GM19043 (cell line): Measurements from ENCODE around the gene NEURL1.
A peak's percentile ranks its signal among the peaks of the same experiment; 100 is the strongest.
"Not testable (repeated sequence)": the region's sequence is repeated elsewhere in the genome, so short reads cannot be mapped to it uniquely, and the experiment has no call there.

ENCODE experiments used
- ATAC-seq: cut with Tn5 transposase; IDR thresholded peaks from one replicate; pipeline ENCODE4 v1.9.1; 2021; ENCODE audit warnings: low read depth; ENCODE audit not compliant: unreplicated experiment

NEURL1 gene

DNA sequence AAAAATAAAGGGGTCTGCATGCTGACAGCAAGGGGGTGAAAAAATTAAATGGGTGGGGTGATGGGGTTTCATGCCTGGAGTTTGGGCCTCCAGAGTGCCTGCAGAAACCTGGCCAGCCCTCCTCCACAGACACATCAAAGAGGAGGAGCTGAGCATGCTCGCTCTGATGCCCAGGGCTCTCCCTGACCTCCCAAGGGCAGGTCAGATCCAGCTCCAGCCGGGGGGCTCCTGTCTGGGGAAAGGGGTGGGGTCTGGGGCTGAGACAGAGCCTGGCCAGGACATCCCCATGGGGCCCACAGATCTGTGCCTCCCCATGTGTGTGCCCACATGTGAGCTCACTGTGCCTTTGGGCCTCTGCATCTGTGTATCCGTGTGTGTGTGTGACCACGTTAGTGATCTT, 33.9 kb upstream of the NEURL1 start:
- no peak for ATAC-seq

DNA sequence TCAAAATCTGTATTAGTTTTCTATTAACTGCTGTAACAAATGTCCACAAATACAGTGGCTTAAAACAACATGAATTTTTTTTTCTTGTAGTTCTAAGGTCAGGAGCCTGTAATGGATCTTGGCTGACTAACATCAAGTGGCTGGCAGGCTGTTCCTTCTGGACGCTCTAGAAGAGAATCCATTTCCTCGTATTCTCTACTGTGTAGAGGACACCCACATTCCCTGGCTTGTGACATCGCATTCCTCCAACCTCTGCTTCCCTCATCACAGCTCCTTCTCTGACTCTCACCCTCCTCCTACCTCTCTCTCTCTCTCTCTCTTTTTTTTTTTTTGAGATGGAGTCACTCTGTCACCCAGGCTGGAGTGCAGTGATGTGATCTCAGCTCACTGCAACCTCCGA, 30.0 kb upstream of the NEURL1 start:
- ATAC-seq, result no peak

DNA sequence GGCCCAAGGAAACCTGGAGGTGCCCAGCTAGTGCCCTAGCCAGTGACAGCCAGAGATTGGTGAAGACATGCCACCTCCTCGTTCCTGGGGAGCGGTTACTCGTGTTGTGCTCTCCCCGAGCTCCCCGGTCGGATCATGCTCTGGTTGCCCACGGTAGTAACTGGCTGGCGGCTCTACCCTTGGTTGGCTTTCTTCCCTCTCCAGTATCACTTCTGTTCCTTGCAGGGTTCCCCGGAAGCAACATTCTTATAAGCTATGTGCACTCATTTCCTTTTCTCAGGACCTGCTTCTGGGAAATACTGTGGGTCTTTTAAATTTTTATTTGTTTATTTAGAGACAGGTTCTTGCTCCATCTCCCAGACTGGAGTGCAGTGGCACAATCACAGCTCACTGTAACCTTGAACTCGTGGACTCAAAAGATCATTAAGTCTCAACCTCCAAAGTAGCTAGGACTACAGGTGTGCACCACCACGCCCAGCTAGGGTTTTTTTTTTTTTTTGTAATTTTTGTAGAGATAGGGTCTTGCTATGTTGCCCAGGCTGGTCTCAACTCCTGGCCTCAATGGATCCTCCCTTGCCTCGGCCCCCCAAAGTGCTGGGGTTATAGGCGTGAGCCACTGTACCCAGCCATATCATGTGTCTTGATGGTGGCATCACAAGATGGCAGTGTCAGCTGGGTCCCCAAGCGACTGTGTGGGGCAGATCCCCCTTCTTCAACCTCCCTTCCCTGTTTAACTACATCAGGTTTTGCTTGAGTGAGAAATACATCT, 27.9 kb upstream of the NEURL1 start:
- ATAC-seq, result no peak

DNA sequence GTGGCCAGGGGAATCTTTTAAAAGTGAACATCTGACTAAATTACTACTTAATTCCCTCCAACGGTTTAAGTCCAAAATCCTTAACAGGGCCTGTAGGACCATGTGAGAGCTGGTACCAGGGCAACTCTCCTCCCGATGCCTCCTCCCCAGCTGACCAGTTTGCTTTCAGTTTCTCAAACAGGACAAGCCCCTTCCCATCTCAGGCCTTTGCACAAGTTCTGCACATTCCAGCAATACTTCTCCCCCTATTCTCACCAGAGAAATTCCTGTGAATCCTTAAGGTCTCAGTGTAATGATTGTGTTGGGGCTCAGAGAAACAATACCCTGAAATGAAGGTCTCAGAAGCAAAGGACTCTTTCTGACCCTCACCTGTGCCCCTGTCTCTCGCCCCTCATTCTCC, 26.8 kb upstream of the NEURL1 start:
- no peak for ATAC-seq

DNA sequence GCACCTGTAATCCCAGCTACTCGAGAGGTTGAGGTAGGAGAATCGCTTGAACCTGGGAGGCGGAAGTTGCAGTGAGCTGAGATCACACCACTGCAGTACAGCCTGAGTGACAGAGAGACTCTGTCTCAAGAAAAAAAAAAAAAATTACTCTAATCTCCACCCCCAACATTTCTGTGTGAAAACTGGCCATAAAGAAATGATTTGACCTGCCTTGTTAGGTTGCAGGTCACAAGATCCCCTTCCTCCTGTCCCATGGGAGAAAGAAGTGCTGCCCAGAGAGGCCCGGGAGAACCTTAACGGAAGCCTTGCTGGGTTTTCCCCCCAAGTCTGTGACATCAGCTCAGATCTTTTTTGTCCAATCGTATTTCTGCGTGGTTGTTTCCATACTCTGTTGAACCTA, 26.1 kb upstream of the NEURL1 start:
- ATAC-seq, result no peak

DNA sequence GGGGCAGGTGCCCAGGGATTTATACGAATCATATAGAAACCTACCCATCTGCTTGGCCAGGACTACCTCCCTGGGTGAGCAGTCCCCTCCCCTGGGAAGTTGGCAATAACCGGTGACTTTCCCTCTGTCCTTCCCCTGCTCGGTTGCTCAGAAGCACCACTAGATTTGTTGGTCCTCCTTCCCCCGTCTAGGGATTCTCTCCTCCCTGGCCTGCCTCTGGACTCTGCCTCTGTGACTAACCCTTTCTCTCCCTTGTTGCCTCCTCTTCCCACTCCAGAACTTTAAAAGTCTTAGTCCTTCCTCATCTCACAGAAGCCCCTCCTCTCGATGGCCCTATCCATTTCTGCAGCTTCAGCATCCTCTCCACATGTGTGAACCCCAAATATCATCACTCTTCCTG, 24.3 kb upstream of the NEURL1 start:
- no peak for ATAC-seq

DNA sequence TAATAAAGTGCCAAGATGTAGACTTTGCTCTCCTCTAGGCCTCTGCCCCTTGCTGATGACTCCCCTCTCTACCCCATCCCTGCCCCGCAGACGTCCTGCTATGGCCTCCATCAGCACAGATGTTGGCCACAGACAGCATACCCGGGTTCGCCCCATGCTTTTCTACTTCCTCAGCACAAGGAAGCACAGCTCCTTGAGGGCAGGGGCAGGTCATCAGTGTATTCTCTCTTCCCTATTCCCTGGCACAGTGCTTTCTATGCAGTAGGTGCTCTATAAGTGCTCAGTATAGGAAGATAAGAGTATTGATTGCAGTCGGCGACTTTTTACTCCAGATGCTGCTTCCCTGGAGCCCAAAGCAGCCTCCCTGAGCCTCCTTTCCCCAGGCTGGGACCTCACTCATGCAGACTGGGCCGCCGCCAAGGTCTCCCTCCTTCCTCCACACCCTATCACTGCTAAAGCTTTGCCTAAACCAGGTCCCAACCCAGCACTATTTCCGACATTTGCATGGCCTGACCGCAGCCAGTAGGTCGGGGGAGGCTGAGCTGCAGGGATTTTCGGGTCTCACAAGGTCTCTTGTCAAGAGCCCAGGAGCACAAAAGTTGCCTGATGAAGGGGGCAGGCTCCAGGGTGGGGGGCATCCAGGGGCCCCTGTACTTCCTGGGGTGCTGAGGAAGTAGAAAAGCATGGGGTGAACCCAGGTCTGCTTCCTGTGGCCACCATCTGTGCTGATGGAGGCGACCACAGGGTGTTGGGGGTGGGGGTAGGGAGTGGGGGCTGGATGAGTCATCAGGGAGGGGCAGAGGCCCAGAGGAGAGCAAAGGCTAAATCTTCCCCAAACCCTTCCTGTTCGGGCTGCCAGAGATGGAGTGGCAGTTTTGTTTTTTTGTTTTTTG, 22.5 kb upstream of the NEURL1 start:
- ATAC-seq, result peak; percentile 66

DNA sequence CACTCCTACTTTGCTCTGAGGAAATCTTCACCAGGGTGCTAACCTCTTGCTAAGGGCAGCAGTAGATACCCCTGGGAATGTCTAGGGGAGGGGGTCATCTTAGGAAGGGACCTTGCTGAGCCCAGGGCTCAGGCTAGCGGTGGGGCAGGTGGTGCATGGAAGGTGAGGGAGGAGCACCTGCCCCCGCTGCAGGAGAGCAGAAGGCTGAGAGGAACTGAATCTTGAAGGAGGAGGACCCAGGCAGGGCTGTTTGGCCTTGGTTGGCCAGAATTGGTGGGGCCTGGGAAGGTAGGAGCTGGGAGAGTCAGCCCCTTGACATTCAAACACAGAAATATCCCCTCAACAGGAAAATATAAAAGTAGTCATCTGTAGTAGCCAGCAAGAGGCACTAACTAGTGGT, 21.5 kb upstream of the NEURL1 start:
- no peak for ATAC-seq

DNA sequence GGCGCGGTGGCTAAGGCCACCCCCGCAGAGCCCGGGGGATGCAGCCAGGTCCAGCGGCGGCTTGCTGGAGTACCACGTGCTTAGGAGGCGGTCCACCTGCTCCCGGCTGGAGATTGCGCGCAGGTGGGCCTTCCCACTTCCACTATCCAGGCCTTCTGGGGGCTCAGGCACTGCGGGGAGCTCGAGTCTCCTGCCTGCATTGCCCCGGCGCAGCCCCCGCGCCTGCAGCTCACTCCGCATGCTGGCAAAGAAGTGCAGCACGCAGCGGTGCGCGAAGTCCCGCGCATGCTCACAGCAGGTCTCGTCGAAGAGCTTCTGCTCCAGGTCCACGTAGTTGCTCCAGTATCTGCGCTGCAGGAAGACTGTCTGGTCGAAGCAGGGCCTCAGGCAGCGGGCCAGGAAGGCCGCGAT, 20.2 kb upstream of the NEURL1 start:
- no peak for ATAC-seq

DNA sequence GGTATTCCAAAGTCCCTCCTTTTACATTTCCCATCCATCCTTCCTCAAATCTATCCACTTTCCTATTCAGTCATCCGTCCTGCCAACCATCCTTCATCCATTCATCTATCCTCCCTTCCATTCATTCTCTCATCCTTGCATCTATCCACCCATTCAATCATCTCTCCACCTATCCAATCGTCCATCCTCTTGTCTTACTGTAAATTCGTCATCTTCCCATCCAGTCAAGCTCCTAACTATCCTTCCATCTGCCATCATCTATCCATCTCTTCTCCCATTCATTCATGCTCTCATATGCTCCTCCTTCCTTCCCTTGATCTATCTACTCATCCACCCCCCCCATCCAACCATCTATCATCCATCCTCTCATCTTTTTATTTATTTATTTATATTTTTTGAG, 19.4 kb upstream of the NEURL1 start:
- no peak for ATAC-seq

DNA sequence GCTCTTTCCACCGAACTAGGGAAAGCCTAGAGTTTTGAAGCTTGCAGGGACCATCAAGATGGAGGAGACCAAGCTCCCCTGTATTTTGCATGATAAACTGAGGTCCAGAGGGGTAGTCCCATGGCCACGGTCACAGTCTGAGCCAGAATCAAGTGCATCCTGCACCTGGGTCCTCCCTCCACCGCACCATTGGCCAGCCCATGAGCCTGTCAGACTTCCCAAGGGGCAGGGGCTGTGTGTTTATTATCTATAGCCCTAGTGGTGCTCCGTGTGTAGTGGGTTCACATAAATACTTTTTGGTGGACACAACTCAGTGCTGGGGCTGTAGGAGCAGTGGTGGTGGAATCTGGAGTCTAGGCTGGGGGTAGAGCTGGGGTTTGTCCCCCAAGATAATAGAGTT, 18.1 kb upstream of the NEURL1 start:
- no peak for ATAC-seq

DNA sequence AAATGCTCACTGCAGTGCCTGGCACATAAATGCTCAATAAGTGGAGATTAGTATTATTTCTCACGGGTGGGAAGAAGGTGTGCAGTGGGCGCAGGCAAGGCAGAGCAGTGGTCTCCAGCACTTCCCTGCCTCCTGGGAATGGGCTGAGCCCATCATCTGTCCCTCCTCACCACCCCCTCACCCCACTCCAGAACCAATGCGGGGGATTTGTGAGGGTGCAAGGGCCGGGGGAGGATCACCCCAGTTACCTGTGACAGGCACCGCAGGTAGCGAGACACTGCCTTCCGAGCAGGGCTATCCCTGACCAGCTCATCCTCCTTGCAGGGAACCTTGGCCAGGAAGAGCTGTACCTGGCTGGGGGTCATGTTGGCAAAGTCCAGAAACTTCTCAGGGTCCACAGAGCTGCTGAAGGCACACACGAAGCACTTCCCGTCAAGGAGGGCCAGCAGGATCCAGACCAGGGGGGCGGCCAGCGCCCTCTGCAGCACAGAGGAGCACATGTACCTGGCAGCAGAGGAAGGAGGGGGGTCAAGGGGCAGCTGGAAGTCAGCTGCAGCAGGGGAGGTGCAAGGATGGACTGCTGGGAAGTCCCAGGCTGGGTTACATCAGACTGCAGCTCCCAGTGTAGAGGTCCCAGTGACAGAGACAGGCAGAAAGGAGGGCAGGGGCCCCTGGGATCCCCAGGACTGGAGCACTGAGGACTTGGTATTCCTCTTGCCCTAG, 17.3 kb upstream of the NEURL1 start:
- no peak for ATAC-seq

DNA sequence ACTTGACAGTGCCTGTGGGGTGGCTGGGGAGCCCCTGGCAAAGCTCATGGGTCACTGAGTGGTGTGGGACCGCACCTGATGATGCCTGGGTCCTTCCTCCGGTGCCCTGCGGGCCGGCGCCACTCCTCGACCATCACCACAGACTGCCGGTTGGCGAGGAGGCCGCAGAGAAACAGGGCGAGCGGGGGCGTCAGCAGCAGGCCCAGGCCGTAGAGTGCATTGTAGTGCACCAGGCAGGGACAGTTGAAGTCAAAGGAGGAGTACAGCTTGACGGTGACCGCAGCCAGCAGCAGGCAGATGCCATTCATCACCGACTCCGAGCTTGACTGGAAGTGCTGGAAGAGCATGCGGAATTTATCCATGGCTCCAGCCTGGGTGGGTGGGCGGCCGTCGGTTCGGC, 14.8 kb upstream of the NEURL1 start:
- ATAC-seq, result no peak

DNA sequence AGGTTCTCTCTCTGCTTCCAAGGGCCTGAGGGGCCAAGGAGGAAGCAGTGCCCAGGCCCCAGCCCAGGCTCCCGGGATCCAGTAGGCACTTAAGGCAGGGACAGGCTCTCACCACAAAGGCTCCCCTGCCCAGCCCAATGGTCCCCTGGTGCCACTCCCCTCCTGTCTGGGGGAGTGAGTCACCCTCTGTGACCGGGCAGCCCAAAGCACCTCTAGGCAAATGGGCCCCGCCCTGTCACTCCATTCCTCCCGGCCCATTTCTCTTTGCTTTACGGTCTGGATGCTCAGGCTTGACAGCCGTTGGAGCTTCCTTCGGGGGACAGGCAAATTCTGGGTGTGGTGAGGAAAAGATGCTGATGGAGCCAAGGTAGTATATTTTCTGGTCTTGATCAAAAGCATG, 14.4 kb upstream of the NEURL1 start, which contains the start of gene CALHM3:
Gene CALHM3 (minus strand): TSS at position 106 of the 400 bp plus-strand sequence. CDS start 208 bp downstream, outside the sequence.
- no peak for ATAC-seq

DNA sequence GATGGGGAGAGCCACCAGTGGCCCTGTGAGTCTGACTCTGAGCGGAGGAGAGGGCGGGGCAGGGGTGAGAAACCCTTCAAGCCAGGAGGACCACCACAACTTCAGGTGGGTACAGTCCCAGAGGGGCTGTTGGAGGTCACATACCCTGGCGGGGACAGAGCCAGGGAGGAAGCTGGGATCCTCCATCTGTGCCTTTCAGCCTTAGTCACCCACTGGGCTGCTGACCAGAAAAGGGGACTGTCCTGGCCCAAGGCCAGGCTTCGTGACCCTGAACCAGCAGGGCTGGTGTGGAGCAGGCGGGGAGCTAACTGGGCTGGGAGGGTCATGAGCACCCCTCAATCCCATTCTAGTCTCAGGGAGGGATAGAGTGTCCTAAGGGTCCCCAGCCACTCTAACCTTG, 13.0 kb upstream of the NEURL1 start:
- no peak for ATAC-seq

DNA sequence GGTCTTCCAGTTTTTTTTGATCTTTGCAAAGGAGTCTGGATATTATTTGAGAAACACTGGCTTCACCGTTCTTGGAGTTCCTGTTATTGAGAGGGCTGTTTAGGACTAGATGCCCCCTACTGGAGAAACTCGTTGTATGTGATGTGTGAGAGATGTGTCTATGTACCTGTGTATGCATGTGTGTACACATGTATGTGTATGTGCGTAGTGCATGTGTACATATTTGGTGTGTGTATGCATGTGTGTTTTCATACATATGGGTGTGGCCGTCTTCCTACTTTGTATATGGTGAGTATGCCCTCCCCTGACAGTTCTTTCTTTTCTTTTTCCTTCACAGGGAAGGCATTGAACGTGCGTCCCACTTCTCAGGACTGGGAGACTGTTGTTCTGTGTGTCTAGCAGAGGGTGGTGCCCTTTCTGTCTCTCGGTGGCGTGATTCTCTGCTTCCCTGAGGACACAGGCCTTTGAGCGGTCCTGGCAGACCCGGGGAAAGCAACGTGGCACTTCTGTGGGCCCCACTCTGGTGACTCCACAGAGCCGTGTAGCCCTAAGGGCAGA, 11.5 kb upstream of the NEURL1 start:
- peak; percentile 59 for ATAC-seq

DNA sequence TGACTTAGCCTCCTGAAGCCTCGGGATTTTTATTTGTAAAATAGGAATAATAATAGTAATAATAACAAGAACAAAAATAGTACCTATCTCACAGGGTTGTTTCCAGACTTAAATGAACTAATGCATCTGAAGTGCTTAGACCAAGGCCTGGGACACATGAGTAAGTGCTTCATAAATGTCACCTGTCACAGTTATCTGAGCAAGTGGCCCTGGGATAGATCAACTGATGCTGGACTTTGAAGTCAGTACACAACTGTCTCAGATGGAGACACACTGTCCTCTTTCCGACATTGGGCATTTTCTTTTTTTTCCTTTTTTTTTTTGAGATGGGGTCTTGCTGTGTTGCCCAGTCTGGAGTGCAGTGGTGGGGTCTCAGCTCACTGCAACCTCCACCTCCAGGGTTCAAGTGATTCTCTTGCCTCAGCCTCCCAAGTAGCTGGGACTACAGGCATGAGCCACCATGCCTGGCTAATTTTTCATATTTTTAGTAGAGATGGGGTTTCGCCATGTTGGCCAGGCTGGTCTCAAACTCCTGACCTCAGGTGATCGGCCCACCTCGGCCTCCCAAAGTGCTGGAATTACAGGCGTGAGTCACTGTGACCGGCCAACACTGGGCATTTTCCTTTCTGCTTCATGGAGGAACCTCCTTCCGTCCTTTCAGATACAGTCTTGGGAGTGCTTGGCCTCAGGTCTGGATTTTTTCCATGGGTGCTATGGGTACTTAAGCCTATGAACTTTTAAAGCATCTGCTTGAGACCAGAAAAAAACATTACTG, 6.7 kb upstream of the NEURL1 start:
- not testable (repeated sequence) for ATAC-seq

DNA sequence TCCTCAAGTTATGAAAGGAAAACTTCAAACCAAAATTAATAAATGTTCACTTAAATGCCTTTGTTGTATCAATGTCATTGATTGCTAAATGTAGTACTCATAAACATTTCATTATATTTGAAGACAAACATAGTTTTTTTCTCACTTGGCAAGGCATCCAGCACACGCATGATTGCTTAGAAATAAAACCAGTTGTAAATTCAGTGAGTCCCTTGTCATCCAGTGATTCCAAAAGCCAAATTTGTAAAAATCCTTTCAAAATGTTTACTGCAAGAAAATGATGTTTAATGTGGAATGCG, 6.1 kb upstream of the NEURL1 start:
- no peak for ATAC-seq

DNA sequence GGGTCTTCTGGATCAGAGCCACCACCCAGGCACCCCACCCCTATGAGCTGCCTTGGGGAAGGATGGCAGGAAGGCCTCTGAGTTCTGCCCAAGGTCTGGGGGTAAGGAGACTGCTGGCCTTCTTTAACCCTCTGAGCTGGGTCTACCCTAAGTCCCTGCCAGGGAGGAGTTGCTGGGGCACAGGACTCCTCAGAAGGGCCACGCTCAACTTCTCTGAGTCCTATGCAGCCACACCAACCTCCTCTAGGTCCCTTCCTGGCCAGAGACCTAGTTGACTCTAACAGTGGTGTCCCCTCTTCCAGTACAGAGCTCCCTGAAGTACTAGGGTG, 2.6 kb upstream of the NEURL1 start:
- ATAC-seq, result no peak

DNA sequence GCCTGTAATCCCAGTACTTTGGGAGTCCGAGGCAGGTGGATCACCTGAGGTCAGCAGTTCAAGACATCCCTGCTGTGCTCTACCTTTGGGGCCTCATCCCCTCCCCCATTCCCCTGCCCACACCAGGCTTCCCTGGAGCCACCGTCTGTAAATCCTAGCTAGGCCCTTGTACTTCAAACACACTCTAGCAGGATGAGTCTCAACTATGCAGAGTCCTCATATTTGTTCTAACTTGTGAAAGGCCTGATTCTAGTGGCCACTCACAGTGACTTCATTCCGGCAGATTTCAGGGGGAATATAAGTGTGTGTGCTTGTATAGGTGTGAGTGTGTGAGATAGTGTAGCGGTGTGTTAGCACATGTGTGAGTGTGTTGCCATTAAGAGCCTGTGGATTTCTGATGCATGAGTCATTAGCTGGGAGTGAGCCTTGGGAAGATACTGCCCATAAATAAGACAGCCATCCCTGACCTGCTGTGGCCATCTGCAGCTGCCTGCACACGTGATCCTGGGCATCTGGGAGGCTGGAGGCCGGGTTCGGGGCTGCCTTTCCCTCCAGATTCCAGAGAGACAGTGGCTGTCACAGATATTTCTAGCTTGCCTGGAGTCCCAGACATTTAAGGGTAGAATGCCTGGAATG, 1.7 kb upstream of the NEURL1 start:
- no peak for ATAC-seq
